ENCODE data around the gene SLC26A8.
"Not testable (repeated sequence)": the region's sequence is repeated elsewhere in the genome, so short reads cannot be mapped to it uniquely, and the experiment has no call there.

SLC26A8 gene

DNA sequence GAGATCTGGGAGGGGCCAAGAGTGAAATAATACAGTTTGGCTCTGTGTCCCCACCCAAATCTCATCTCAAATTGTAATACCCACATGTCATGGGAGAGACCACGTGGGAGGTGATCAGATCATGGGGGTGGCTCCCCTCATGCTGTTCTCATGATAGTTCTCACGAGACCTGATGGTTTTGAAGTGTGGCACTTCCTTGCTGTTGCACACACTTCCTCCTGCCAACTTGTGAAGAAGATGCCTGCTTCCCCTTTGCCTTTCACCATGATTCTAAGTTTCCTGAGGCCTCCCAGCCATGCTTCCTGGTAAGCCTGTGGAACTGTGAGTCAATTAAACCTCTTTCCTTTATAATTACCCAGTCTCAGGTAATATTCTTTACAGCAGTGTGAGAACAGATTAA is 114.9 kb downstream of the SLC26A8 start:
- not testable (repeated sequence) for DNase-seq

DNA sequence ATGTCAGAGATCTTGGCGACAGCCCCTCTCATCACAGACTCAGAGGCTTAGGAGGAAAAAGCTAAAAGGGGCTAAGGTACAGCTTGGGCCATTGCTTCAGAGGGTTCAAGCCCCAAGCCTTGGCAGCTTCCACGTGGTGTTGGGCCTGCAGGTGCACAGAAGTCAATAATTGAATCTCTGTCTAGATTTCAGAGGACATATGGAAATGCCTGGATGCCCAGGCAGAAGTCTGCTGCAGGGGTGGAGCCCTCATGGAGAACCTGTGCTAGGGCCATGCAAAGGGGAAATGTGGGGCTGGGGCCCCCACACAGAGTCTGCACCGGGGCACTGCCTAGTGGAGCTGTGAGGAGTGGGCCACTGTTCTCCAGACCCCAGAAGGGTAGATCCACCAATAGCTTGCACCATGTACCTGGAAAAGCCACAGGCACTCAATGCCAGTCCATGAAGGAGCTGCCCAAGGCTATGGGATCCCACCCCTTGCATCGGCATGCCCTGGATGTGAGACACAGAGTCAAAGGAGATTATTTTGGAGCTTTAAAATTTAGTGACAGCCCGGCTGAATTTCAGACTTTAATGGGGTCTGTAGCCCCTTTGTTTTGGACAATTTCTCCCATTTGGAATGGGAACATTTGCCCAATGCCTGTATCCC is 115.6 kb downstream of the SLC26A8 start:
- DNase-seq: not testable (repeated sequence)

DNA sequence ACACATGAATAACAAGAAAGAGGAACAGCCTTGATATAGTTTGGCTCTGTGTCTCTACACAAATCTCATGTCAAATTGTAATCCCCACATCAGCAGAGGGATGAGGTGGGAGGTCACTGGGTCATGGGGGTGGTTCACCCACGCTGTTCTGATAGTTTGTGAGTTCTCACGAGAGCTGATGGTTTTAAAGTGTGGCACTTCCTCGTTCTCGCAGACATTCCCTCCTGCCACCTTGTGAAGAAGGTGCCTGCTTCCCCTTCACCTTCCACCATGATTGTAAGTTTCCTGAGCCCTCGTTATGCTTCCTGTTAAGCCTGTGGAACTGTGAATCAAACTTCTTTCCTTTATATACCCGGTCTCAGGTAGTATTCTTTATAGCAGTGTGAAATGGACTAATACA is 116.7 kb downstream of the SLC26A8 start:
- DNase-seq: no peak

DNA sequence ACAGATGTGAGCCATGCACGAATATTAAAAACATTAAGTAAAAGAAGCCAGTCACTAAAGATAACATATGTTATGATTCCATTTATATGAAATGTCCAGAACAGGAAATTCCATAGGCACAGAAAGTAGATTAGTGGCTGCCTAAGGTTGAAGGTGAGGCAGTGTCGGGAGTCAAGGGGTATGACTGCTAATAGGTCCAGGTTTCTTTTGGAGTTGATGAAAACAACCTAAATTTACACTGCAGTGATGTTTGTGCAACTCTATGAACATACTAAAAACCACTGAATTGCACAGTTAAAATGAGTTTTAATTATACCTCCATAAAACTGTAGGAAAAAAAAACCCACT is 118.0 kb downstream of the SLC26A8 start:
- no peak for DNase-seq

DNA sequence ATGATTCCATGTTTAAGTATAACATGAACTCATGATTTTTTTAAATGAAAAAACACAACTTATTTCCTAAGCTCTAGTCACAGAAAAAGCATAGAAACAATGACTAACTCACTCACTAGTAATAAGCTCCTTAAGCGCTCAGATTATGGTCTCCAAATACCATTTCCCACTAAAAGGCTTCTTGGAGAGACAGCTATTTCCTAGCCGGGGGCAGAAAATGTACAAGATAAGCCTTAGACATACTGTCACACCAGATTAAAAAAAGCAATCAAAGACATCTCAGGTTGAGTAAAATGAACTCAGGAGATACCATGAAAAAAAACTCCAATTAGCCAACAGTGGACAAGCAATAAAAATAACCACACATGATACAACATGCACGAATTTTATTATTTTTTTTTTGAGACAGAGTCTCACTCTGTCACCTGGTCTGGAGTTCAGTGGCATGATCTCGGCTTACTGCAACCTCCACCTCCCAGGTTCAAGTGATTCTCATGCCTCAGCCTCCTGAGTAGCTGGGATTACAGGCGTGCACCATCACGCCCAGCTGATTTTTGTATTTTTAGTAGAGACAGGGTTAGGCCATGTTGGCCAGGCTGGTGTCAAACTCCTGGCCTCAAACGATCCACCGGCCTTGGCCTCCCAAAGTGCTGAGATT is 118.5 kb downstream of the SLC26A8 start:
- no peak for DNase-seq

DNA sequence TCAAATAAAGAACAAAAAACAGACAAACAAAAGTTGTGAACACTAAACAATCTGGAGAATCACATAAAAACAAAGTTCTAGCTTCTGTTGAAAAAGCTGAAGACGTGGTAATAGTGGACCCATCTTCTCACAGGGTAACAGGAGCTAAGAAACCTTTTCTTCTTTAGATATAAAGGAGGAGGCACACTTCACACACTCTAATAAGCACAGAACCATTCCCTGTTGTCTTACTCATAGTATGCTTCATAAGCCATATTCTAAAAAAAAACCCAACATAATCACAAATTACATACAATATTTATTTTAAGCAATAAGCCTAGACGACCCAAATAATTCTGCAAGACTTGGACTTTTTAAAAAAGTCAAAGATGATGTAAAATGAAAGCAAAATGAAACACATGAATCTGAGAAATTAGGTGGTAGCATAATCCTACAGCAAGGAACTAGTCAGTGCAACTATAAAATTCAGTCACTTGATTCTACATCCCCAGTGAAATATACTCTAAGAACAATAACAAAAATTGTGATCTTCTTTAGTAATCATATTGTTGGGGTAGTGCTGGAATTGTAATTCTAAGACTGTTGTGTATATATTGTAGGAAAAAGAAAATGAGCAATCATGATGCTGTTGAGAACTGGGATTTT is 119.2 kb downstream of the SLC26A8 start:
- DNase-seq: no peak

DNA sequence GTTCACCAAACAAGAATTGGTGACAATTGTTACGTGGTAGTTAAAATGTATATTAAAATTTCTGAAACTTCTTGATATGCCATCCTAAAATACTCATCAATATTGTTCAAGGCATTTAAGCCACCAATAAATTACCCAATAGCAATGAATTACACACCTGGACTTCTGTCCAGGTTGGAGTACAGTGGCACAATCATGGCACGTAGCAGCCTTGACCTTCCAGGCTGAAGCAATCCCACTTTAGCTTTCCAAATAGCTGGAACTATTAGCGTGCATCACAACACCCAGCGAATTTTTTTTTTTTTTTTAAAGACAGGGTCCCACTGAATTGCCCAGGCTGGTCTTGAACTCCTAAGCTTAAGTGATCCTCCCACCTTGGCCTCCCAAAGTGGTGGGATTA is 120.8 kb downstream of the SLC26A8 start:
- no peak for DNase-seq

DNA sequence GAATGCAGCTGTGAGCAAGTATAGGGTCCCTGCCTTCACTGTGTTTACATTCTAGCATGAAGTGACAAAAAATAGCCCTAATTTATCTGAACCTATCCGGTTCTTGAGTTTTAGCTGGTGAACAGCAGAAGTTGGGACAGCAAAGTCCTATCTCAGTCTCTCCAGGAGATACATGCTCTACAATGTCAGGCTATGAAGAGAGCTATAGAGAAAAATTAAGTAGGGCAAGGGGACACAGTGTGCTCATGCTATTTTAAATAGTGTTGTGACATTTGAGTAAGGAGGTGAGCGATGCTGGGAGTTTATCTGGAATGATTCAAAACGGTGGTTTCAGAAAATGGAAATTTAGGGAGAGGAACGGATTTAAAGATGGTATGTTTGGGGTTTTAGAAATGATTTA is 124.0 kb downstream of the SLC26A8 start:
- DNase-seq: no peak

DNA sequence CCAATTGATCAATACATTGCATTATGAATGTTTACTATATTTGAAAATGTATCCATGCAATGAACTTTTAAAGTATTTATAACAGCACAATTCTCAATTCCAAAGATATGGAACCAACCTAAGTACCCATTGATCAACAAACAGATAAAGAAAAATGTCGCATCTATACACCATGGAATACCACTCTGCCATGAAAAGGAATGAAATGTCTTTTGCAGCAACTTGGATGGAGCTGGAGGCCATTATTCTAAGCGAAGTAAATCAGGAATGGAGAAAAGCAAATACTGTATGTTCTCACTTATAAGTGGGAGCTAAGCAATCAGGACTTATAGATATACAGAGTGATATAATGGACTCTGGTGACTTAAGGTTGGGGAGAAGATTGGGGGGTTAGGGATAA is 126.4 kb downstream of the SLC26A8 start:
- no peak for DNase-seq

DNA sequence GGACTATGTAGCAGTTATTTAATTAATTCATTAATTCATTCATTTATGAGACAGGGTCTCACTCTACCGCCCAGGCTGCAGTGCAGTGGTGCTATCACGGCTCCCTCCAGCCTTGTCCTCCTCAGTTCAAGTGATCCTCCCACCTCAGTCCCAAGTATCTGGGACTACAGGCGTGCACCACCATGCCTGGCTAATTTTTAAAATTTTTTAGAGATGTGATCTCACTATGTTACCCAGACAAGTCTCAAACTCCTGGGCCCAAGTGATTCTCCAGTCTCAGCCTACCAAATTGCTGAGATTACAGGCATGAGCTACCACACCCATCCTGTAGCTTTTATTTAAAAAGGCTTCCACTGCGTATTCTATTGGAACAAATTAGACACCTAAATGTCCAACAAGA is 127.0 kb downstream of the SLC26A8 start:
- no peak for DNase-seq

DNA sequence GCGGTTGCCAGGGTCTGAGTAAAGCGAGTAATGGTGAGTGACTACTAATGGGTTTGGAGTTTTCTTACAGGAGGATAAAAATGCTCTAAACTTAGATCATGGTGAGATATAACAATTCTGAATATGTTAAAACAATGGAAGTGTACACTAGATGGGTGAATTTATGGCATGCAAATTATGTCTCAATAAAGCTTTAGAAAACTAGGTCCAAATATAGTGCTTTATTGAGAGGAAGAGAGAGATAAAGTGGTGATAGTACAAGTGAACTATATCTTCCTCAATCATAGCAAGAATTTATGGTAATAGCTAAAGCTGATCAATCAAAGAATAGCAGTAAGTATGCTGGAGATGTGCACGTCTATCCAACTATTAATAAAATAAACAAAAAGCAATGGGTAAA is 127.4 kb downstream of the SLC26A8 start:
- no peak for DNase-seq

DNA sequence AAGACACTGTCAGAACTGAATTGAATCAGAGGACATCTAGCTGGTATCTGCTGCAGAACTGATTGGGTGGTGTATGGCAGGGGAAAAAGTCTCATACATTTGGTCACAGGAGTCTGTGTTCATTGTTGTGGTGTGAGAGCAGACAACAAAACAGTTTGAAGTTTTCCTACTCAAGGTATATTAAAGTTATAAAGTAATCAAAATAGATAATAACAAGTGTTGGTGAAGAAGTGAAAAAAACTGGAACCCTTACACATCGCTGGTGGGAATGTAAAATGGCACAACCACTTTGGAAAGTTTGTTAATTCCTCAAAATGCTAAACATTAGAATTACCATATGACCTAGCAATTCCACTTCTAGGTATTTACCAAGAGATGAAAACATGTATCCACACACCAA is 128.2 kb downstream of the SLC26A8 start:
- no peak for DNase-seq

DNA sequence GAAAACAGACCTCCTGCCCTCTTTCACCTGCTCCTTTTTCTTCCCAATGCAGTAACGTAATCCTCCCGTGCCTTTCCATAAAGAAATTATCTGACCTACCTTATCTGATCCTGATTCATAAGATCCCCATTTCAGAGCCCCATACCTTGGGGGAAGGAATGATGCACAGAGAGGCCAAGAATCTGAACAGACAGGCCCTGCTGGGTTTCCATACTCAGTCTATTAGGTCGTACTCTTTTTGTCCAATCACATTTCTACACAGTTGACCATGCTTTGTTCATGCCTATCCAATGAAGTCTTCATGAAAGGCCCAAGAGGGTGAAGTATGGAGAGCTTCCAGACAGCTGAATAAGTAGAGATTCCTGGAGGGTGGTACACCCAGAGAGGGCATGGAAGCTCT is 128.9 kb downstream of the SLC26A8 start:
- DNase-seq: no peak

DNA sequence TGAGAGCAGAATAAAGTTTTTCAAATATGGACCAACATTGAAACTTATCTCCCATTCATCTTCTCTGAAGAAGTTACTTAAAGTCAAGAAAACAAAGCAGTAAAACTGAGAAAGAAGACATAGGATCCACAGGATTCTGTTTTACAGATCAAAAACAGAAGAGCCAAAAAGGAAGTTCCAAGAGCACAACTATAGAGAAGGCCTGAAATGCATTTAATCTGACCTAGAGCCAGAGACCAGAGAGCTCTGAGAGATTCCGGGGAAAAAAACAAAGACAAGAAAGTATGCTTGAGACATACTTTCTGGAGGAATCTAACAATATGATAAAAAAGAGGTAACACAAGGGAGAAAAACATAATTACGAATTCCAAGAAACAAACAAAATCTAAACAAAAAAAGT is 129.7 kb downstream of the SLC26A8 start:
- DNase-seq: no peak

All from activated T-cell treated with anti-CD3 and anti-CD28 coated beads, Interleukin-2, amount 50 U/mL, for 1 hour (primary cell).